Choroid plexus epithelial cell (primary cell): Measurements from ENCODE around the gene TRAK1.

Source experiments
- DNase-seq: peaks from one replicate; pipeline ENCODE4 v3.0.0-alpha.2; 2010; ENCODE audit warnings: low read depth
- H3K4me3 ChIP-seq: 2 replicates; pipeline ENCODE4 v1.5.1; 2011; ENCODE audit warnings: low read depth, mild to moderate bottlenecking, control low read depth, low read length, moderate library complexity
- CTCF ChIP-seq: conservative IDR thresholded peaks from 2 replicates; pipeline ENCODE4 v1.5.1; 2011; ENCODE audit warnings: low read depth, mild to moderate bottlenecking, control low read depth, inconsistent platforms, low read length, moderate library complexity

The TRAK1 gene

GRCh38 chr3:42163622-42164244, 72.6 kb downstream of the TRAK1 start:
- no peak for TF ChIP-seq CTCF
- H3K4me3 ChIP-seq = no peak overlapping the region
- DNase-seq = no peak

GRCh38 chr3:42164656-42165055, 73.5 kb downstream of the TRAK1 start:
- TF ChIP-seq CTCF = no peak
- H3K4me3 ChIP-seq = no peak overlapping the region
- DNase-seq = no peak

- no peak for DNase-seq
- no peak overlapping the region for H3K4me3 ChIP-seq
- no peak for TF ChIP-seq CTCF
These were observed 74.1 kb downstream of the TRAK1 start for GRCh38 chr3:42165211-42165610.

GRCh38 chr3:42166214-42166613, 75.1 kb downstream of the TRAK1 start:
- TF ChIP-seq CTCF = no peak
- DNase-seq = no peak
- H3K4me3 ChIP-seq = no peak overlapping the region

GRCh38 chr3:42166662-42167300, 75.6 kb downstream of the TRAK1 start:
- no peak for DNase-seq
- TF ChIP-seq CTCF = no peak
- no peak overlapping the region for H3K4me3 ChIP-seq

- no peak for TF ChIP-seq CTCF
- H3K4me3 ChIP-seq = no peak overlapping the region
- no peak for DNase-seq
These were observed 78.5 kb downstream of the TRAK1 start for GRCh38 chr3:42169579-42170120.
